Esophagus squamous epithelium (tissue), 5 donors: ENCODE data around the gene GTF2H3. TPM values are rescaled to one million over a fixed set of nuclear protein-coding genes. Genes with fewer than 3 reads are reported as not detected.

Experiments used
- DNase-seq: peaks from one replicate; lab custom pipeline; 2025; lab: John Stamatoyannopoulos, UW
- H3K27ac ChIP-seq, 4 donors: fragments of 200-600 bp; sonication (generic); one replicate each; pipeline ENCODE4 v1.5.1; 2016 to 2019; ENCODE audit warnings: mild to moderate bottlenecking in 1 of 4
- H3K27me3 ChIP-seq, 4 donors: fragments of 200-600 bp; sonication (generic); 1 replicate in 3 of 4; 2 replicates in 1 of 4; pipeline versions ENCODE4 v1.5.1 to v1.6.0; 2017 to 2021; ENCODE audit warnings: antibody characterized with exemption in 1 of 4
- H3K36me3 ChIP-seq, 3 donors: fragments of 200-600 bp; sonication (generic); one replicate each; pipeline ENCODE4 v1.5.1; 2016 to 2019
- H3K4me1 ChIP-seq, 3 donors: fragments of 200-600 bp; sonication (generic); one replicate each; pipeline ENCODE4 v1.5.1; 2017 to 2019
- H3K4me3 ChIP-seq, 4 donors: fragments of 200-600 bp; sonication (generic); 1 replicate in 3 of 4; 2 replicates in 1 of 4; pipeline ENCODE4 v1.5.1; 2016 to 2019; ENCODE audit warnings: mild to moderate bottlenecking in 2 of 4, moderate library complexity in 1 of 4
- H3K9me3 ChIP-seq, 3 donors: fragments of 200-600 bp; sonication (generic); one replicate each; pipeline ENCODE4 v1.5.1; 2016 to 2019
- POLR2A ChIP-seq, 4 donors: fragments of 450-650 bp; IDR thresholded peaks; one replicate each; pipeline ENCODE4 v1.6.1; 2017; ENCODE audit warnings: antibody characterized with exemption in 4 of 4, mild to moderate bottlenecking in 4 of 4, moderate library complexity in 3 of 4
- WGBS, 2 donors: methylation state at CpG; one replicate each; pipeline ENCODE4 v1.1.5; 2018; 5-methylcytosine and 5-hydroxymethylcytosine counted together
- intact Hi-C: fragments of 100-400 bp; cut with DNase I; formaldehyde crosslinking; loops from one replicate; pipeline ENCODE4 v1.15.0; 2022
- total RNA-seq, 4 donors: library from RNA; depleted of rRNA; stranded (reverse); fragments of >200 nt; gene quantifications; one replicate each; pipeline ENCODE4 v1.1.0, GENCODE V29; 2016
- TF ChIP-seq, protein P1 (sequence below), 6 experiments: fragments of 450-650 bp in 4 of 6; fragments of 200-600 bp in 2 of 6; sonication (generic) in 2 of 6; IDR thresholded peaks; one replicate each; pipeline ENCODE4 v1.5.1; 2016 to 2019; ENCODE audit warnings: antibody characterized with exemption in 6 of 6, mild to moderate bottlenecking in 4 of 6, moderate library complexity in 4 of 6
- donor health status: DM: yes; HTN: yes; CAD: no.

Gene GTF2H3
- total RNA-seq, 4 donors from 2014 or later, result 20.6 to 50.2 (median 26.1) TPM

GRCh38 chr12:123667771-123668170, 34.1 kb downstream of the GTF2H3 start:
- DNase-seq, result no peak
- intact Hi-C loops, result no loop called here

DNA sequence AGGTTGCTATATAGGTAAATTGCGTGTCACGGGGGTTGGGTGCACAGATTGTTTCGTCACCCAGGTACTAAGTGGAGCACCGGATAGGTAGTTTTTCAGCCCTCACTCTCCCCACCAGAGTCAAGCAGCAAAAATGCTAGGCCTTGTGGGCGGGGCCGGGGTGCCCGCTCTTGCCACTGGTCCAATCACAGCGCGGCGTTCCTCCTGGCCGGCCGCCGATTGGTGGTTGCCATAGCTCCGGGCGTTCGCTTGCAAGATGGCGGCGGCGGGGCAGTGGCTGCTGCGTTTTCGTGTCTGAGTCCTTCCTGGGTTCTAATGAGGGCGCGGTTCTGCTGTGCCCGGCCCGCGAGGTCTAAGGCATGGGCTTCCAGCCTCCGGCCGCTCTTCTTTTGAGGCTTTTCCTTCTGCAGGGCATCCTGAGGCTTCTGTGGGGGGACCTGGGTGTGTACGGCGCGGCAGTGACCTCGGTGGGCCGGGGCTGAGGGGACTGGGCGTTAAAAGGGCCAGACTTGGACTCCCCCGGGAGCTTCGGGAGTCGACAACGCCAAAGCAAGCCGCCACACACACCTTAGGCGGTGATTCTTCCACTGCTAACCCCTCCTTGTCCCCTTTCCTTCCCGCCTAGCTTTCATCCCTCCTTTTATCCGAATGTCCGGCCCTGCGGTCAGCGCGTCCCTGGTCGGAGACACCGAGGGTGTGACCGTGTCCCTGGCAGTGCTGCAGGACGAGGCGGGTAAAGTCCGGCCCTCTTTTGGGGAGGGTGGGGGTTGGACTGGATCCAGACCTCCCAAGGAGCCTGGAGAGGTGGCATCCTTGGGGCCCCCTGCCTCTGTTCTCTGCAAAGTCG, 37.5 kb downstream of the GTF2H3 start, which contains the start of gene TCTN2:
TCTN2 (plus strand) TSS at position 232 of the 847 bp plus-strand sequence; CDS start at position 360, 128 bp downstream.
- intact Hi-C loops, result no loop called here
- Histone ChIP-seq H3K27ac (peak within 1 kb of the TSS in 2 of 4 donors; percentile 57 to 73), H3K27me3 (no peaks in the 10 kb centered on the region), H3K9me3 (no peaks in the 10 kb centered on the region), H3K4me1 (peaks cover 9 to 27% (median 16%) of the 10 kb centered on the region in 3 donors), H3K36me3 (peaks cover 0 to 27% (median 0%) of the 10 kb centered on the region in 3 donors), H3K4me3 (peak within 1 kb of the TSS; percentile 72 to 92 (median 88))
- peak; percentile 76 for DNase-seq
- WGBS, 2 donors, result 4 to 8% methylated on average over 9 to 26 of the region's 53 CpGs
- TF ChIP-seq, protein P1, sequence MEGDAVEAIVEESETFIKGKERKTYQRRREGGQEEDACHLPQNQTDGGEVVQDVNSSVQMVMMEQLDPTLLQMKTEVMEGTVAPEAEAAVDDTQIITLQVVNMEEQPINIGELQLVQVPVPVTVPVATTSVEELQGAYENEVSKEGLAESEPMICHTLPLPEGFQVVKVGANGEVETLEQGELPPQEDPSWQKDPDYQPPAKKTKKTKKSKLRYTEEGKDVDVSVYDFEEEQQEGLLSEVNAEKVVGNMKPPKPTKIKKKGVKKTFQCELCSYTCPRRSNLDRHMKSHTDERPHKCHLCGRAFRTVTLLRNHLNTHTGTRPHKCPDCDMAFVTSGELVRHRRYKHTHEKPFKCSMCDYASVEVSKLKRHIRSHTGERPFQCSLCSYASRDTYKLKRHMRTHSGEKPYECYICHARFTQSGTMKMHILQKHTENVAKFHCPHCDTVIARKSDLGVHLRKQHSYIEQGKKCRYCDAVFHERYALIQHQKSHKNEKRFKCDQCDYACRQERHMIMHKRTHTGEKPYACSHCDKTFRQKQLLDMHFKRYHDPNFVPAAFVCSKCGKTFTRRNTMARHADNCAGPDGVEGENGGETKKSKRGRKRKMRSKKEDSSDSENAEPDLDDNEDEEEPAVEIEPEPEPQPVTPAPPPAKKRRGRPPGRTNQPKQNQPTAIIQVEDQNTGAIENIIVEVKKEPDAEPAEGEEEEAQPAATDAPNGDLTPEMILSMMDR (IDR thresholded peaks at IDR 0.05), result no peak
- no peak for TF ChIP-seq POLR2A (IDR thresholded peaks at IDR 0.05)

More at GRCh38 chr12:123667771-123668170, 34.1 kb downstream of the GTF2H3 start:
- 30 to 46% methylated on average over 8 of the region's 8 CpGs for WGBS, 2 donors
- Histone ChIP-seq H3K9me3 (no peaks in the 10 kb centered on the region), H3K27ac (no peak overlapping the region), H3K4me3 (peak overlapping the region in 1 of 4 donors; percentile 34), H3K4me1 (peaks cover 9 to 27% (median 16%) of the 10 kb centered on the region in 3 donors), H3K27me3 (no peaks in the 10 kb centered on the region), H3K36me3 (peaks cover 0 to 10% (median 0%) of the 10 kb centered on the region in 3 donors)
- TF ChIP-seq POLR2A (IDR thresholded peaks at IDR 0.05), result no peak
- TF ChIP-seq, protein P1 (IDR thresholded peaks at IDR 0.05), result no peak

DNA sequence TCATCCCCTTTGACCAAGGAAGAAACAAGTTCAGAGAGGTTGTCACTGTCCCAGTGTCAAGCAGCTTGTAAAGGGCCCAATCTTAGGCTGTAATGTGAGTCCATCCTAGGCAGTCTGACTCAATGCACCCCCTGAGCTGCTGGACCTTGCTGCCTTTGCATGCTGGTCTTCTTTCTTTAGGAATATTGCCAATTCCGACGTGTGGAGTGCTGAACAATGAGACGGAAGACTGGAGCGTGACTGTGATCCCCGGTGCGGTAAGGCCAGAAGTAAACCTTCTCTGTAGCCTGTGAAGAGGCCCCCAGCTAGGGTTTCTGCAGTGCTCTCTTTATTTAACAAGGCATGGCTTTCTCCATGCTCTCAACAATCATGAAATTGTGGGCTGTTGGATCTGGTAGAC, 38.2 kb downstream of the GTF2H3 start:
- intact Hi-C loops, result no loop called here
- Histone ChIP-seq H3K27me3 (no peaks in the 10 kb centered on the region), H3K27ac (no peak overlapping the region), H3K9me3 (no peaks in the 10 kb centered on the region), H3K4me1 (peaks cover 9 to 27% (median 16%) of the 10 kb centered on the region in 3 donors), H3K4me3 (peak overlapping the region; percentile 72 to 92 (median 88)), H3K36me3 (peaks cover 0 to 34% (median 0%) of the 10 kb centered on the region in 3 donors)
- no peak for TF ChIP-seq POLR2A (IDR thresholded peaks at IDR 0.05)
- TF ChIP-seq, protein P1 (IDR thresholded peaks at IDR 0.05), result no peak
- 25 to 41% methylated on average over 3 to 4 of the region's 6 CpGs for WGBS, 2 donors
- no peak for DNase-seq

DNA sequence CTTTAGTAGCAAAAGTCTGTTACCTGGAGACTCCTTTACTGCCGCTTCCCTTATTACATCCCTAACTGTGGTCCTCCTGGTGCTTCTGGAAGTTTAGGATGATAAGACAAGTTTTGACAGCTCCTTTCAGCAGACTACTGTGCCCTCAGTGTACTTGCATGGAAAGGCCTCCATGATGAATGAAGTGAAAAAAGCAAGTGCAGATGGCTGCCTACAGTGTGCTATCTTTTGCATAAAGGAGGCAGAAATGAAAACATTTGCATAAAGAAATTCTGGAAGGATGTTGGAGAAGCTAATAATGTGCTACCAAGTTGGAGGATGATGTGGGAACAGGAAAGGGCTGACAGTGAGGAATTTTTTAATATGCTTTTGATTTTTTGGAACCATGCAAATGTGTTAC, 41.8 kb downstream of the GTF2H3 start:
- TF ChIP-seq, protein P1 (IDR thresholded peaks at IDR 0.05), result no peak
- TF ChIP-seq POLR2A (IDR thresholded peaks at IDR 0.05), result no peak
- DNase-seq, result no peak
- Histone ChIP-seq H3K4me3 (no peak overlapping the region), H3K36me3 (peaks cover 0 to 65% (median 0%) of the 10 kb centered on the region in 3 donors), H3K9me3 (no peaks in the 10 kb centered on the region), H3K27me3 (no peaks in the 10 kb centered on the region), H3K27ac (no peak overlapping the region), H3K4me1 (peaks cover 9 to 20% (median 12%) of the 10 kb centered on the region in 3 donors)
- intact Hi-C loops, result no loop called here
- WGBS, 2 donors, result 100% methylated on average over 1 of the region's 1 CpG
